HEK293T (cell line): Measurements from ENCODE around the gene YJU2.

ENCODE experiments used
- ARNT ChIP-seq: fragments of 450-650 bp; IDR thresholded peaks from 2 replicates; pipeline ENCODE4 v1.6.1; 2017; ENCODE audit warnings: mild to moderate bottlenecking
- BHLHE40 ChIP-seq: fragments of 450-650 bp; IDR thresholded peaks from 2 replicates; pipeline ENCODE4 v1.6.1; 2016; ENCODE audit warnings: mild to moderate bottlenecking, moderate library complexity, borderline replicate concordance
- FOXA1 ChIP-seq: fragments of 450-650 bp; IDR thresholded peaks from 2 replicates; pipeline ENCODE4 v1.6.1; 2016; ENCODE audit warnings: mild to moderate bottlenecking
- FOXK2 ChIP-seq: fragments of 450-650 bp; IDR thresholded peaks from 2 replicates; pipeline ENCODE4 v1.6.1; 2016; ENCODE audit warnings: mild to moderate bottlenecking
- FOXM1 ChIP-seq: fragments of 450-650 bp; IDR thresholded peaks from 2 replicates; pipeline ENCODE4 v1.6.1; 2017; ENCODE audit warnings: mild to moderate bottlenecking, borderline replicate concordance
- HDGF ChIP-seq: fragments of 450-650 bp; IDR thresholded peaks from 2 replicates; pipeline ENCODE4 v1.6.1; 2017; ENCODE audit warnings: antibody characterized with exemption, borderline replicate concordance
- L3MBTL2 ChIP-seq: fragments of 450-650 bp; conservative IDR thresholded peaks from 2 replicates; pipeline ENCODE4 v1.6.1; 2016; ENCODE audit warnings: mild to moderate bottlenecking
- SP1 ChIP-seq: fragments of 450-650 bp; IDR thresholded peaks from 2 replicates; pipeline ENCODE4 v1.6.1; 2017
- TARDBP ChIP-seq: fragments of 450-650 bp; IDR thresholded peaks from 2 replicates; pipeline ENCODE4 v1.6.1; 2016
- TF ChIP-seq, protein P1 (sequence below): fragments of 450-650 bp; IDR thresholded peaks from 2 replicates; pipeline ENCODE4 v1.6.1; 2016

DNA sequence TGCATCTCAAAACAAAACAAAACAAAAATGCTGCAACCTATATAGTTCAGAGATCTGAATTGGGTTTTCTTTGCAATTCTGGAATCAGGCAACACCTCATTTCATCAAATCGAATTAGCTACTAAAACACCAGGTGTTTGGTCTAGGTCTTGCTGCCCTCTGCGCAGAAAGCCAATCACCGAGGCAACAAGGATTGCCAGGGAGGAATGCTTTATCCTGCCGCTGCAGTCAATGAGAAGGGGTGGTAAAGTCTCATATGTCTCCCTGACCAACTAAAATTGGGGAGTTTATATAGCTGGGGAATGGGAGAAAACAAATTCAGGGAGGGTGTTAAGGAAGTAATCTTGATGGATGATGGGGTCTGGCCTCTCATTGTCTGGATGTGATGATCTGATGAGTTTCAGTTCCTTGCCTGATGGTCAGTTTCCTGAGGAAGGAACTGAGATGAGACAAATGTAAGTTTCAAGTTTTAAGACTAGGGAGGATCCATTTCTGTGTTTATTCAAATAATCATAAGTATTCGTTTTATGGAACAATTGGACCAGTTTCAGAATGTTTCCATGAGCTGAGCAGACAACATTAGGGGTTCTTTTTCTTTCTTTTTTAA is 5.0 kb upstream of the YJU2 start:
- TF ChIP-seq, protein P1, sequence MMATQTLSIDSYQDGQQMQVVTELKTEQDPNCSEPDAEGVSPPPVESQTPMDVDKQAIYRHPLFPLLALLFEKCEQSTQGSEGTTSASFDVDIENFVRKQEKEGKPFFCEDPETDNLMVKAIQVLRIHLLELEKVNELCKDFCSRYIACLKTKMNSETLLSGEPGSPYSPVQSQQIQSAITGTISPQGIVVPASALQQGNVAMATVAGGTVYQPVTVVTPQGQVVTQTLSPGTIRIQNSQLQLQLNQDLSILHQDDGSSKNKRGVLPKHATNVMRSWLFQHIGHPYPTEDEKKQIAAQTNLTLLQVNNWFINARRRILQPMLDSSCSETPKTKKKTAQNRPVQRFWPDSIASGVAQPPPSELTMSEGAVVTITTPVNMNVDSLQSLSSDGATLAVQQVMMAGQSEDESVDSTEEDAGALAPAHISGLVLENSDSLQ = no peak
- no peak for TF ChIP-seq SP1
- TF ChIP-seq HDGF = no peak
- no peak for TF ChIP-seq FOXK2
- TF ChIP-seq BHLHE40 = no peak
- no peak for TF ChIP-seq TARDBP
- no peak for TF ChIP-seq FOXM1
- TF ChIP-seq FOXA1 = no peak
- TF ChIP-seq ARNT = no peak
- TF ChIP-seq L3MBTL2 = no peak
